OCI-LY7 (cell line): Measurements from ENCODE around the gene PARL. TPM values are rescaled to one million over a fixed set of nuclear protein-coding genes. Genes with fewer than 3 reads are reported as not detected.

Experiments
- BruUV-seq: library from RNA; stranded (reverse); fragments of 400-500 nt; replicated peaks from 2 replicates; lab custom pipeline; 2021; lab: Mats Ljungman, UMichigan
- CTCF ChIA-PET: fragments of 300-600 bp; sonication (Branson Sonifier 250); formaldehyde crosslinking; loops from one replicate; lab custom pipeline; 2022; ENCODE audit warnings: antibody characterized with exemption; ENCODE audit not compliant: unreplicated experiment; lab: Charles Lee
- POLR2A ChIA-PET: fragments of 300-600 bp; sonication (Branson Sonifier 250); formaldehyde crosslinking; loops from one replicate; lab custom pipeline; 2022; ENCODE audit warnings: antibody characterized with exemption; lab: Charles Lee
- DNase-seq: peaks from one replicate; pipeline ENCODE4 v3.0.0-alpha.2; 2015; ENCODE audit warnings: low spot score
- H2AFZ ChIP-seq: fragments of 200-600 bp; sonication (generic), shearing (Covaris generic); 2 replicates; pipeline ENCODE4 v1.6.1; 2014; ENCODE audit warnings: mild to moderate bottlenecking, antibody characterized with exemption, low read length, moderate library complexity
- H3K27ac ChIP-seq: fragments of 200-600 bp; sonication (generic); 2 replicates; pipeline ENCODE4 v1.5.1; 2014; ENCODE audit warnings: mixed run types, low read depth, mild to moderate bottlenecking, moderate library complexity, low read length, inconsistent platforms; ENCODE audit not compliant: poor library complexity, severe bottlenecking
- H3K36me3 ChIP-seq: fragments of 200-600 bp; sonication (generic); 2 replicates; pipeline ENCODE4 v1.6.1; 2014; ENCODE audit warnings: mild to moderate bottlenecking, antibody characterized with exemption, low read length, moderate library complexity, mixed read lengths; ENCODE audit not compliant: insufficient read depth
- H3K4me1 ChIP-seq: fragments of 200-600 bp; sonication (generic); 2 replicates; pipeline ENCODE4 v1.5.1; 2014; ENCODE audit warnings: mild to moderate bottlenecking, low read length; ENCODE audit not compliant: insufficient read depth, poor library complexity, severe bottlenecking
- H3K4me2 ChIP-seq: fragments of 200-600 bp; sonication (generic); 2 replicates; pipeline ENCODE4 v1.6.1; 2014; ENCODE audit warnings: mild to moderate bottlenecking, low read length
- H3K4me3 ChIP-seq: fragments of 200-600 bp; sonication (generic); 2 replicates; pipeline ENCODE4 v1.5.1; 2014; ENCODE audit warnings: mild to moderate bottlenecking, low read depth, low read length; ENCODE audit not compliant: poor library complexity, severe bottlenecking
- H3K79me2 ChIP-seq: fragments of 200-600 bp; sonication (generic); 2 replicates; pipeline ENCODE4 v1.6.1; 2016; ENCODE audit warnings: low read depth, mild to moderate bottlenecking, low read length, moderate library complexity, mixed read lengths; ENCODE audit not compliant: insufficient read depth
- H3K9me2 ChIP-seq: fragments of 200-600 bp; sonication (generic); 2 replicates; pipeline ENCODE4 v1.6.1; 2016; ENCODE audit warnings: mild to moderate bottlenecking, low read length, mixed read lengths; ENCODE audit not compliant: insufficient read depth
- H3K9me3 ChIP-seq: fragments of 200-600 bp; sonication (generic); 2 replicates; pipeline ENCODE4 v1.6.1; 2014; ENCODE audit warnings: mild to moderate bottlenecking, mixed run types, low read length, mixed read lengths
- H4K20me1 ChIP-seq: fragments of 200-600 bp; sonication (generic); 2 replicates; pipeline ENCODE4 v1.6.1; 2014; ENCODE audit warnings: mild to moderate bottlenecking, antibody characterized with exemption, low read length, moderate library complexity, mixed read lengths; ENCODE audit not compliant: insufficient read depth
- EZH2phosphoT487 ChIP-seq: fragments of 200-600 bp; sonication (generic); IDR thresholded peaks from 2 replicates; pipeline ENCODE4 v1.6.1; 2018; ENCODE audit warnings: low read depth, borderline replicate concordance, mild to moderate bottlenecking, mixed run types, antibody characterized with exemption, low read length, moderate library complexity, mixed read lengths
- intact Hi-C: fragments of 100-400 bp; cut with micrococcal nuclease; formaldehyde crosslinking; loops from one replicate; pipeline ENCODE4 v1.10.0; 2022; ENCODE audit not compliant: unreplicated experiment
- total RNA-seq, 2 experiments: library from RNA; depleted of rRNA in 1 of 2; stranded (reverse); fragments of >200 nt in 1 of 2; shearing (Covaris generic) in 1 of 2; gene quantifications; 2 replicates each; pipeline ENCODE4 v1.2.3, GENCODE V29; 2014 to 2022
- TF ChIP-seq, protein P1 (sequence below): fragments of 200-600 bp; sonication (generic); conservative IDR thresholded peaks from 2 replicates; pipeline ENCODE4 v1.5.1; 2014; ENCODE audit warnings: mild to moderate bottlenecking, antibody characterized with exemption, low read length, moderate library complexity, mixed read lengths

The PARL gene
- total RNA-seq, 2 experiments from 2014 or later = 43.5 to 69.3 TPM

DNA sequence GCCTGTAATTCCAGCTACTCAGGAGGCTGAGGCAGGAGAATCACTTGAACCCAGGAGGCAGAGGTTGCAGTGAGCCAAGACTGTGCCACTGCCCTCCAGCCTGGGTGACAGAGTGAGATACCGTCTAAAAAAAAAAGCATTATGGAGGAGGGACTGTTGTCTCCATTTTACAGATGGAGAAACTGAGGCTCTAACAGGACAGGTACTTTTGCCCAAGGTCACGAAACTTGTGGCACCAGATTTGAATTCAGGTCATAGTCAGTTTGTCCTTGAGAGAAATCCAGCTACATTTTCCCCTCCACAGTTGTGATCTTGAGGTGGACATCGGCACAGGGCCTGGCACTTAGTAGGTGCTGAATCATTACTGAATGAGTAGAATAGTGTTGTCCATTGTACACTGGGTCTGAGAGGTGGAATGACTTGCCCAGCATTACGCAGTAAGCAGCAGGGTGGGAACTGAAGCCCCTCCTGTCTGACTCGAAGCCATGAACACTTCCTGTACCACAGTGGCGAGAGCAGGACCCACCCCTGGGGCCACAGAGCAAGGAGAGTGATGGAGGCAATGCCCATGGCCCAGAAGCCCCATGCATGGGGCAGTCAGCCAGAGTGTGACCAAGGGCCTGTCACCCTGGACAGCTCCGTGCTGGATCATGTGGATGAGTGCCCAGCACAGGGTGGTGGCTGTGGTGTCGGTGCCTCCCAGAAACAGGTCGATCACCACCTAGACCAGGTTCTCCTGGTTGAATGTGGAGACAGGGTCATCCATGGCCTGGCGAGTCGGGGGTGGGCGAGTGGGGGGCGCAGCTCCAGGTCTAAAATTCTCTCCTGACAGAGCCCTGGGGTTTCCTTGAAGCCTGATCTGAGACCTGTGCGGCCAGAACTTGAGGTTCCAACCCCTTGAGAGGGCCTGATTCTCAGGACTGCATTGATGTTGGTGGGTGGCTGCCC lies 20.4 kb upstream of the PARL start:
- DNase-seq = no peak
- ChIA-PET POLR2A (no interaction called here), CTCF (interaction anchor here (0.7 to 1.0 kb wide), 3 partner anchors 65 to 113 kb away, joined by 3 to 4 read pairs (median 3); partner anchors contain the start of gene ABCC5)
- Histone ChIP-seq H3K36me3 (no peaks in the 10 kb centered on the region), H3K79me2 (no peaks in the 10 kb centered on the region), H3K27ac (no peak overlapping the region), H3K4me3 (no peak overlapping the region), H2AFZ (no peak overlapping the region), H3K4me1 (no peaks in the 10 kb centered on the region), H3K9me3 (no peaks in the 10 kb centered on the region), H3K4me2 (no peak overlapping the region), H4K20me1 (no peaks in the 10 kb centered on the region), H3K9me2 (no peaks in the 10 kb centered on the region)
- intact Hi-C loops = loop anchor here (1.0 kb wide), 1 partner anchor 112 kb away; the partner anchor contains the start of gene ABCC5
- TF ChIP-seq EZH2phosphoT487 = no peak
- TF ChIP-seq, protein P1, sequence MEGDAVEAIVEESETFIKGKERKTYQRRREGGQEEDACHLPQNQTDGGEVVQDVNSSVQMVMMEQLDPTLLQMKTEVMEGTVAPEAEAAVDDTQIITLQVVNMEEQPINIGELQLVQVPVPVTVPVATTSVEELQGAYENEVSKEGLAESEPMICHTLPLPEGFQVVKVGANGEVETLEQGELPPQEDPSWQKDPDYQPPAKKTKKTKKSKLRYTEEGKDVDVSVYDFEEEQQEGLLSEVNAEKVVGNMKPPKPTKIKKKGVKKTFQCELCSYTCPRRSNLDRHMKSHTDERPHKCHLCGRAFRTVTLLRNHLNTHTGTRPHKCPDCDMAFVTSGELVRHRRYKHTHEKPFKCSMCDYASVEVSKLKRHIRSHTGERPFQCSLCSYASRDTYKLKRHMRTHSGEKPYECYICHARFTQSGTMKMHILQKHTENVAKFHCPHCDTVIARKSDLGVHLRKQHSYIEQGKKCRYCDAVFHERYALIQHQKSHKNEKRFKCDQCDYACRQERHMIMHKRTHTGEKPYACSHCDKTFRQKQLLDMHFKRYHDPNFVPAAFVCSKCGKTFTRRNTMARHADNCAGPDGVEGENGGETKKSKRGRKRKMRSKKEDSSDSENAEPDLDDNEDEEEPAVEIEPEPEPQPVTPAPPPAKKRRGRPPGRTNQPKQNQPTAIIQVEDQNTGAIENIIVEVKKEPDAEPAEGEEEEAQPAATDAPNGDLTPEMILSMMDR = no peak
- no TSS peak for BruUV-seq

DNA sequence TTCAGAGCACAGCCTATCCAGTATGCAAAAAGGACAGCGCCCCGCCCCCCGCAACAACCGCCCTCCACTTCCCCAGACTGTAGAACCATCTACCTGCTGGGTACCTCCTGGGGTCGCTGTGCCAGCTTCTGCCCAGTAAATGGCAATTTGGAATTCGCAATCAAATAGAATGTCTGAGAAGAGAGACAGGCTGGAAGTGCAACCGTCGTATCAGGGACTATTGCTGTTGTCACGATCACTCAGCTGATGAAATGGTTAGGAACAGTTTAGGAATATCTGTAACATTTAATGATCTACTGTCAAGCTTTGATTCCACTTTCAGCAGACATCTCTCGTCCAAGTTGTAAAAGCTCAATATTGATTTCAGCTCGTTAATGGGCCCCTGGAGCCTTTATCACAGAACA lies 13.3 kb upstream of the PARL start:
- Histone ChIP-seq H3K27ac (no peak overlapping the region), H4K20me1 (no peaks in the 10 kb centered on the region), H3K36me3 (no peaks in the 10 kb centered on the region), H3K4me1 (peaks cover 5% of the 10 kb centered on the region), H3K4me3 (no peak overlapping the region), H3K9me3 (no peaks in the 10 kb centered on the region), H3K79me2 (no peaks in the 10 kb centered on the region), H3K4me2 (no peak overlapping the region), H2AFZ (no peak overlapping the region), H3K9me2 (no peaks in the 10 kb centered on the region)
- no TSS peak for BruUV-seq
- CTCF ChIA-PET = interaction anchor here (1.4 kb wide), 1 partner anchor 120 kb away, joined by 3 read pairs; no protein-coding TSS in a partner anchor
- intact Hi-C loops = loop anchor here (5.0 kb wide), 1 partner anchor 239 kb away; the partner anchor contains the start of gene EIF2B5
- POLR2A ChIA-PET = interaction anchor here (0.7 to 4.1 kb wide), 4 partner anchors 20 to 117 kb away, joined by 3 to 28 read pairs (median 6); no protein-coding TSS in a partner anchor
- DNase-seq = no peak
- TF ChIP-seq EZH2phosphoT487 = no peak
- TF ChIP-seq, protein P1 = no peak
